Liver (tissue), 3 donors: Measurements from ENCODE around the gene TMEM217.

Experiments
- RAD21 ChIP-seq, 2 donors: IDR thresholded peaks; 2 replicates each; pipeline ENCODE4 v1.6.1; 2016; ENCODE audit warnings: antibody characterized with exemption in 2 of 2, mild to moderate bottlenecking in 2 of 2
- SP1 ChIP-seq: IDR thresholded peaks from 2 replicates; pipeline ENCODE4 v1.6.1; 2018; ENCODE audit warnings: antibody characterized with exemption, mild to moderate bottlenecking
- TAF1 ChIP-seq: conservative IDR thresholded peaks from 2 replicates; pipeline ENCODE4 v1.6.1; 2016; ENCODE audit warnings: antibody characterized with exemption, mild to moderate bottlenecking
- YY1 ChIP-seq: IDR thresholded peaks from 2 replicates; pipeline ENCODE4 v1.6.1; 2016; ENCODE audit warnings: antibody characterized with exemption, mild to moderate bottlenecking
- TF ChIP-seq, protein P1 (sequence below): fragments of 150-350 bp; IDR thresholded peaks from 2 replicates; pipeline ENCODE4 v1.5.1; 2017; ENCODE audit warnings: improper control_type of control experiment, low read depth, low read length; ENCODE audit not compliant: missing input control
- TF ChIP-seq, protein P2 (sequence below): IDR thresholded peaks from 2 replicates; pipeline ENCODE4 v1.6.1; 2016; ENCODE audit warnings: antibody characterized with exemption, mild to moderate bottlenecking
- donor health status: healthy.
- donor health status: healthy.

DNA sequence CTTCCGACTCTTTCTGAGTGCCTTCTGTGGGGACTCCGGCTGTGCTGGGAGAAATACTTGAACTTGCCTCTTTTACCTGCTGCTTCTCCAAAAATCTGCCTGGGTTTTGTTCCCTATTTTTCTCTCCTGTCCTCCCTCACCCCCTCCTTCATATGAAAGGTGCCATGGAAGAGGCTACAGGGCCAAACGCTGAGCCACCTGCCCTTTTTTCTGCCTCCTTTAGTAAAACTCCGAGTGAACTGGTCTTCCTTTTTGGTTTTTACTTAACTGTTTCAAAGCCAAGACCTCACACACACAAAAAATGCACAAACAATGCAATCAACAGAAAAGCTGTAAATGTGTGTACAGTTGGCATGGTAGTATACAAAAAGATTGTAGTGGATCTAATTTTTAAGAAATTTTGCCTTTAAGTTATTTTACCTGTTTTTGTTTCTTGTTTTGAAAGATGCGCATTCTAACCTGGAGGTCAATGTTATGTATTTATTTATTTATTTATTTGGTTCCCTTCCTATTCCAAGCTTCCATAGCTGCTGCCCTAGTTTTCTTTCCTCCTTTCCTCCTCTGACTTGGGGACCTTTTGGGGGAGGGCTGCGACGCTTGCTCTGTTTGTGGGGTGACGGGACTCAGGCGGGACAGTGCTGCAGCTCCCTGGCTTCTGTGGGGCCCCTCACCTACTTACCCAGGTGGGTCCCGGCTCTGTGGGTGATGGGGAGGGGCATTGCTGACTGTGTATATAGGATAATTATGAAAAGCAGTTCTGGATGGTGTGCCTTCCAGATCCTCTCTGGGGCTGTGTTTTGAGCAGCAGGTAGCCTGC lies 83.2 kb downstream of the TMEM217 start:
- TF ChIP-seq, protein P1, sequence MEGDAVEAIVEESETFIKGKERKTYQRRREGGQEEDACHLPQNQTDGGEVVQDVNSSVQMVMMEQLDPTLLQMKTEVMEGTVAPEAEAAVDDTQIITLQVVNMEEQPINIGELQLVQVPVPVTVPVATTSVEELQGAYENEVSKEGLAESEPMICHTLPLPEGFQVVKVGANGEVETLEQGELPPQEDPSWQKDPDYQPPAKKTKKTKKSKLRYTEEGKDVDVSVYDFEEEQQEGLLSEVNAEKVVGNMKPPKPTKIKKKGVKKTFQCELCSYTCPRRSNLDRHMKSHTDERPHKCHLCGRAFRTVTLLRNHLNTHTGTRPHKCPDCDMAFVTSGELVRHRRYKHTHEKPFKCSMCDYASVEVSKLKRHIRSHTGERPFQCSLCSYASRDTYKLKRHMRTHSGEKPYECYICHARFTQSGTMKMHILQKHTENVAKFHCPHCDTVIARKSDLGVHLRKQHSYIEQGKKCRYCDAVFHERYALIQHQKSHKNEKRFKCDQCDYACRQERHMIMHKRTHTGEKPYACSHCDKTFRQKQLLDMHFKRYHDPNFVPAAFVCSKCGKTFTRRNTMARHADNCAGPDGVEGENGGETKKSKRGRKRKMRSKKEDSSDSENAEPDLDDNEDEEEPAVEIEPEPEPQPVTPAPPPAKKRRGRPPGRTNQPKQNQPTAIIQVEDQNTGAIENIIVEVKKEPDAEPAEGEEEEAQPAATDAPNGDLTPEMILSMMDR, result no peak
- no peak for TF ChIP-seq YY1
- TF ChIP-seq RAD21 (IDR thresholded peaks at IDR 0.05), result no peak
- TF ChIP-seq, protein P2, sequence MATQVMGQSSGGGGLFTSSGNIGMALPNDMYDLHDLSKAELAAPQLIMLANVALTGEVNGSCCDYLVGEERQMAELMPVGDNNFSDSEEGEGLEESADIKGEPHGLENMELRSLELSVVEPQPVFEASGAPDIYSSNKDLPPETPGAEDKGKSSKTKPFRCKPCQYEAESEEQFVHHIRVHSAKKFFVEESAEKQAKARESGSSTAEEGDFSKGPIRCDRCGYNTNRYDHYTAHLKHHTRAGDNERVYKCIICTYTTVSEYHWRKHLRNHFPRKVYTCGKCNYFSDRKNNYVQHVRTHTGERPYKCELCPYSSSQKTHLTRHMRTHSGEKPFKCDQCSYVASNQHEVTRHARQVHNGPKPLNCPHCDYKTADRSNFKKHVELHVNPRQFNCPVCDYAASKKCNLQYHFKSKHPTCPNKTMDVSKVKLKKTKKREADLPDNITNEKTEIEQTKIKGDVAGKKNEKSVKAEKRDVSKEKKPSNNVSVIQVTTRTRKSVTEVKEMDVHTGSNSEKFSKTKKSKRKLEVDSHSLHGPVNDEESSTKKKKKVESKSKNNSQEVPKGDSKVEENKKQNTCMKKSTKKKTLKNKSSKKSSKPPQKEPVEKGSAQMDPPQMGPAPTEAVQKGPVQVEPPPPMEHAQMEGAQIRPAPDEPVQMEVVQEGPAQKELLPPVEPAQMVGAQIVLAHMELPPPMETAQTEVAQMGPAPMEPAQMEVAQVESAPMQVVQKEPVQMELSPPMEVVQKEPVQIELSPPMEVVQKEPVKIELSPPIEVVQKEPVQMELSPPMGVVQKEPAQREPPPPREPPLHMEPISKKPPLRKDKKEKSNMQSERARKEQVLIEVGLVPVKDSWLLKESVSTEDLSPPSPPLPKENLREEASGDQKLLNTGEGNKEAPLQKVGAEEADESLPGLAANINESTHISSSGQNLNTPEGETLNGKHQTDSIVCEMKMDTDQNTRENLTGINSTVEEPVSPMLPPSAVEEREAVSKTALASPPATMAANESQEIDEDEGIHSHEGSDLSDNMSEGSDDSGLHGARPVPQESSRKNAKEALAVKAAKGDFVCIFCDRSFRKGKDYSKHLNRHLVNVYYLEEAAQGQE, result no peak
- no peak for TF ChIP-seq SP1
- TF ChIP-seq TAF1, result no peak
